ENCODE measurements around the gene MAP7.

GRCh38 chr6:136474241-136474640 is 76.0 kb downstream of the MAP7 start:
- TF ChIP-seq EP300 (IDR thresholded peaks at IDR 0.05; ENCODE audit: low read length), result no peak
- no peak for TF ChIP-seq ZNF512 (tag; IDR thresholded peaks at IDR 0.05)
- TF ChIP-seq TCF7L2 (IDR thresholded peaks at IDR 0.05; ENCODE audit: low read depth, low read length), result no peak
- TF ChIP-seq POLR2A (conservative IDR thresholded peaks at IDR 0.05), result no peak
- TF ChIP-seq RBM39 (optimal IDR thresholded peaks at IDR 0.05; ENCODE audit: low read depth, low read length), result no peak
- no peak for TF ChIP-seq NR2C1 (IDR thresholded peaks at IDR 0.05)
- TF ChIP-seq NR2C1 (tag; IDR thresholded peaks at IDR 0.05), result no peak
- TF ChIP-seq ZNF717 (CRISPR knock-in tag; IDR thresholded peaks at IDR 0.05), result no peak
